CD4-positive, alpha-beta T cell treated with Interleukin-4 for 1 hour (primary cell): Measurements from ENCODE around the gene CSN1S1.

Experiments
- DNase-seq, 2 donors: peaks; one replicate each; pipeline ENCODE4 v3.0.0-alpha.2; 2020 to 2022

The CSN1S1 gene

DNA sequence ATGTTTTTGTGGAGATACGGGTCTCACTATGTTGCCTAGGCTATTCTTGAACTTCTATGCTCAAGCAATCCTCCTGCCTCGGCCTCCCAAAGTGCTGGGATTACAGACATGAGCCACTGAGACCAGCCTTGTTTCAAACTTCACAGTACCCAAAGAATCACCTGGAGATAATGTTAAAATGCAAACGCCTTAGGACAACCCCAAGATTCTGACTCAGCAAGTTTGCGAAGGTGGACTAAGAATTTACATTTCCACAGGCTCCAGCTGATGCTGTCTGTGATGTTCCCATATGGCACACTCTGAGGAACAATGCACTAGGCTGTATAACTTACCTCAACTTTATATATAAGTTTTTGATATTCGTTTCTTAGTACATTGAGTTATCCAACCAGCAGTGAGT is 63.9 kb downstream of the CSN1S1 start:
- no peak for DNase-seq

DNA sequence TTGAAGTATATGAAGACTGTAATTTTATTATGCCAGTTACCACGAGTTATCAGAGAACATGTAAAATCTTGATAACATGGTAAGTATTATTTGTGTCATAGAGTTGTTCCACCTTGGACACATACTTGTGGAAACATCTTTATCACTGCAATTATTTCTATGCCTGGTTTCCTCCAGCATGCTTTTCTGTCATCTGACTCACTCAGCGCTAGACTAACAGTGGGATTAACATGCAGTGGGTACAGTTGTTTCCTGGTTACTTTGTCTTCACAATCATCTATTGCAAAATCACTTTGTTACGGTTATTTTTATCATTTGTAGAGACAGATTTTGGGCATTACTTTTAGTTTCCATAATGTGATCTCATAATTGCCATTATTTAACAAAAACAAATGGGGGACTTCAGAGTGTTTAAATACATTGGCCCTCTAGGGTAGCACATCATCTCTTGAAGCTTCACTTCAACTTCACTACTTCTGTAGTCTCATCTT is 64.7 kb downstream of the CSN1S1 start, which contains the start of gene STATH:
Gene STATH (plus strand): TSS at position 441 of the 491 bp plus-strand sequence. CDS start 2,472 bp downstream, outside the sequence.
- DNase-seq = no peak
